IPS-18a (cell line): ENCODE results near the gene SELL.
"Not testable (repeated sequence)": the region's sequence is repeated elsewhere in the genome, so short reads cannot be mapped to it uniquely, and the experiment has no call there.

Experiments used
- H3K27ac ChIP-seq: one replicate; pipeline ENCODE4 v1.5.1; 2013; ENCODE audit warnings: low read length
- H3K27me3 ChIP-seq: one replicate; pipeline ENCODE4 v1.6.1; 2013; ENCODE audit warnings: mild to moderate bottlenecking, low read length; ENCODE audit not compliant: control insufficient read depth, insufficient read depth
- H3K36me3 ChIP-seq: one replicate; pipeline ENCODE4 v1.6.1; 2013; ENCODE audit warnings: low read depth, low read length; ENCODE audit not compliant: control insufficient read depth
- H3K4me1 ChIP-seq: one replicate; pipeline ENCODE4 v1.6.1; 2013; ENCODE audit warnings: low read depth, low read length; ENCODE audit not compliant: control insufficient read depth
- H3K4me3 ChIP-seq: one replicate; pipeline ENCODE4 v1.5.1; 2013; ENCODE audit warnings: low read length
- H3K9ac ChIP-seq: one replicate; pipeline ENCODE4 v1.6.1; 2013; ENCODE audit warnings: mild to moderate bottlenecking, low read length, moderate library complexity
- H3K9me3 ChIP-seq: one replicate; pipeline ENCODE4 v1.6.1; 2013; ENCODE audit warnings: low read depth, low read length; ENCODE audit not compliant: control insufficient read depth

Gene SELL

DNA sequence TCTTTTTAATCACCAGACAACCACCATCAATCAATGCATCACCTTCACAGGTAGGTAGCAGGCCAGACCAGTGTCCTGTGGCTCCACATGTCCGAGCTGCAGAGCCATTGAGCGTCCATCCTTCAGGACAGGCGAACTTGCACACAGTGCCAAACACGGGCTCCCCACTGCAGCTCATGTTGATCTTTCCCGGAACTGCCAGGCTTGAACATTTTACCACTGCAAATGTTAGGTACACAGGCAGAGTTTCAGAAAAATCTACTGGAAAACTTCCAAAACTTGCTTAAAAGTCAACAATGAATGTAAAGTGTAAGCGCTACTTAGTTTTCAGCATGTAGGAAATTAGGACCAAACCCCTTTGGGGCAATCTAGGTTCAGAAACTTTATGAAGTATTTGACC lies 15.9 kb upstream of the SELL start:
- H3K36me3 ChIP-seq = no peaks in the 10 kb centered on the region
- no peaks in the 10 kb centered on the region for H3K27me3 ChIP-seq
- no peak overlapping the region for H3K9ac ChIP-seq

GRCh38 chr1:169726851-169727250 lies 15.4 kb upstream of the SELL start:
- H3K9me3 ChIP-seq = no peaks in the 10 kb centered on the region
- no peak overlapping the region for H3K9ac ChIP-seq
- H3K4me3 ChIP-seq = no peak overlapping the region

More for the DNA sequence above, 15.9 kb upstream of the SELL start:
- H3K4me3 ChIP-seq = no peak overlapping the region
- no peaks in the 10 kb centered on the region for H3K4me1 ChIP-seq
- no peak overlapping the region for H3K27ac ChIP-seq
- no peaks in the 10 kb centered on the region for H3K9me3 ChIP-seq

GRCh38 chr1:169725930-169726329 lies 14.5 kb upstream of the SELL start:
- Histone ChIP-seq H3K27ac (no peak overlapping the region), H3K27me3 (no peaks in the 10 kb centered on the region), H3K4me1 (no peaks in the 10 kb centered on the region)

More at GRCh38 chr1:169726851-169727250, 15.4 kb upstream of the SELL start:
- H3K27me3 ChIP-seq = no peaks in the 10 kb centered on the region
- no peaks in the 10 kb centered on the region for H3K36me3 ChIP-seq
- H3K27ac ChIP-seq = no peak overlapping the region
- H3K4me1 ChIP-seq = no peaks in the 10 kb centered on the region

DNA sequence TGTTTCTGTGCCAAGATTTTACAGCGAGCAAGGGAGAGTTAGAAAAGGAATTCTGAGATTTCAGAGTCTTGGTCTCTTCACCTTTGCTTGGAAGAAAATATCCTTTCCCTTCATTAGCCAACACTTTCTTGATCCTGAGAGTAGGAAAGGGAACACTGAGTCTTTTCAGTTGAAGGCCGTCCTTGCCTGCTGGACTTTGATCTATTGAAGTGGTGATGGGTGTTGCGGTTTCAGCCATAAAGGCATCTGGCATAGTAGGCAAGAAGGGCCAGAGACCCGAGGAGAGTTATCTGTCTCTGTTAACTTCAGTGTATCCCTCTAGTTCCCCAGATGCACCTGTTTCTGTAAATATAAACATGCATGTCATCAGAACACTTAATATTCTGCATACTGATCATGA lies 12.7 kb upstream of the SELL start:
- Histone ChIP-seq H3K27ac (no peak overlapping the region), H3K36me3 (no peaks in the 10 kb centered on the region), H3K4me1 (no peaks in the 10 kb centered on the region), H3K9me3 (no peaks in the 10 kb centered on the region), H3K9ac (no peak overlapping the region), H3K4me3 (no peak overlapping the region), H3K27me3 (no peaks in the 10 kb centered on the region)

More at GRCh38 chr1:169725930-169726329, 14.5 kb upstream of the SELL start:
- no peak overlapping the region for H3K4me3 ChIP-seq
- no peaks in the 10 kb centered on the region for H3K9me3 ChIP-seq
- no peak overlapping the region for H3K9ac ChIP-seq
- no peaks in the 10 kb centered on the region for H3K36me3 ChIP-seq

DNA sequence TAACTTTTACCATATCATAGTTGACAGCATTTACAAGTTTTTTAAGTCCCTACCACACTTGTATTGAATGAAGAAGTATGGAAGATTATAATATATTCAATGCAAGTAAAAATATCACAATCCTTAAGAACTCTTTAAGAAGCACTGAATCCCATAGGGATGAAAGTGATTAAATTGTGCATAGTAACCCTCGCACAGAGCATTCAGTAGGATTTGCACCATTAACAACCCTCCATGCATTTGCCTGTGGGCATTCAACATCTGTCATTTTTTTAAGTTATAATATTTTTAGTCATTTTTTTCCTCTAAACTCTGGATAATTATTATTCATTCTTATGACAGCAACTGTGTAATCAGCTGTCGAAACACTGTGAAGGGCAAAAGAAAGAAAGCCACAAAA lies 12.3 kb upstream of the SELL start:
- no peaks in the 10 kb centered on the region for H3K27me3 ChIP-seq
- H3K4me3 ChIP-seq = no peak overlapping the region
- no peak overlapping the region for H3K9ac ChIP-seq
- no peak overlapping the region for H3K27ac ChIP-seq
- H3K4me1 ChIP-seq = no peaks in the 10 kb centered on the region
- no peaks in the 10 kb centered on the region for H3K9me3 ChIP-seq
- H3K36me3 ChIP-seq = no peaks in the 10 kb centered on the region

- Histone ChIP-seq H3K4me1 (no peaks in the 10 kb centered on the region), H3K27me3 (no peaks in the 10 kb centered on the region), H3K4me3 (no peak overlapping the region), H3K9me3 (no peaks in the 10 kb centered on the region), H3K36me3 (no peaks in the 10 kb centered on the region), H3K27ac (no peak overlapping the region), H3K9ac (no peak overlapping the region)
These were observed 11.4 kb upstream of the SELL start for GRCh38 chr1:169722779-169723178.

- not testable (repeated sequence) for H3K4me3 ChIP-seq, H3K27me3 ChIP-seq, H3K9ac ChIP-seq, H3K4me1 ChIP-seq, H3K27ac ChIP-seq, H3K9me3 ChIP-seq, H3K36me3 ChIP-seq
These were observed 3.7 kb upstream of the SELL start for GRCh38 chr1:169715100-169715499.

- H3K9ac ChIP-seq, H3K4me3 ChIP-seq, H3K27ac ChIP-seq, H3K36me3 ChIP-seq, H3K27me3 ChIP-seq, H3K4me1 ChIP-seq, H3K9me3 ChIP-seq: not testable (repeated sequence)
These were observed 1.7 kb upstream of the SELL start for GRCh38 chr1:169713090-169713489.

- Histone ChIP-seq H3K27ac (no peak overlapping the region), H3K36me3 (no peaks in the 10 kb centered on the region), H3K9me3 (no peaks in the 10 kb centered on the region), H3K4me3 (no peak overlapping the region), H3K27me3 (no peaks in the 10 kb centered on the region), H3K9ac (no peak overlapping the region), H3K4me1 (peaks cover 6% of the 10 kb centered on the region)
These were observed 850 bp upstream of the SELL start for GRCh38 chr1:169712309-169712631.

GRCh38 chr1:169708647-169709046 lies 2.8 kb downstream of the SELL start:
- Histone ChIP-seq H3K27ac (no peak overlapping the region), H3K4me3 (no peak overlapping the region), H3K9me3 (no peaks in the 10 kb centered on the region), H3K27me3 (no peaks in the 10 kb centered on the region), H3K9ac (no peak overlapping the region), H3K4me1 (peaks cover 6% of the 10 kb centered on the region), H3K36me3 (no peaks in the 10 kb centered on the region)

- no peaks in the 10 kb centered on the region for H3K36me3 ChIP-seq
- H3K9me3 ChIP-seq = no peaks in the 10 kb centered on the region
- no peak overlapping the region for H3K9ac ChIP-seq
- H3K27me3 ChIP-seq = no peaks in the 10 kb centered on the region
- H3K4me3 ChIP-seq = no peak overlapping the region
- H3K4me1 ChIP-seq = peaks cover 6% of the 10 kb centered on the region
- H3K27ac ChIP-seq = no peak overlapping the region
These were observed 3.4 kb downstream of the SELL start for GRCh38 chr1:169707912-169708604.

- Histone ChIP-seq H3K9ac (no peak overlapping the region), H3K27ac (no peak overlapping the region), H3K9me3 (no peaks in the 10 kb centered on the region), H3K36me3 (no peaks in the 10 kb centered on the region), H3K27me3 (no peaks in the 10 kb centered on the region), H3K4me3 (no peak overlapping the region), H3K4me1 (no peaks in the 10 kb centered on the region)
These were observed 6.6 kb downstream of the SELL start for GRCh38 chr1:169704797-169705196.
